ENCODE measurements around the gene LGSN.

LGSN gene

DNA sequence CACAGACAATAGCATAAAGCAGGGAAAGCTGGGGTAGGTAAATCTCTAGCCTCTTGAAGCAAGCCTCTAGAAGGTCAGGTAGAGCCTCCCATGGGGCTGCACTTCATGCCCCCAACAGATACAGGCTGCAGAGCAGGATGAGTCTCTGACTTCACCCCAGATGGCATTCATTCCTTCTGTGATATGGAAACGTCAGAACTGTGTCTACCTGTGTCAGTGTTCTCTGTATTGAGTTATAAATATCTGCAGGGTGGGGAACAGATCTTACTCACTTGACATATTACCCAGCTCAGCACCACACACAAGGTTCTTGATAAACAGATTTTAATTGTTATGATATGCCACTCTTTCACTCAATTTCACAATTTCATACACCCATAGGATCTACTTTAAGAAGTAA lies 2.1 kb downstream of the LGSN start:
- H3F3A ChIP-seq (ENCODE audit: control insufficient read depth, insufficient read depth), result no peaks in the 10 kb centered on the region
- no peaks in the 10 kb centered on the region for H4K20me1 ChIP-seq (ENCODE audit: control insufficient read depth, insufficient read depth, low read depth, low read length)
- no peak overlapping the region for H3K4me3 ChIP-seq (ENCODE audit: low read length)
- no peak for TF ChIP-seq EZH2phosphoT487 (IDR thresholded peaks at IDR 0.05; ENCODE audit: borderline replicate concordance, low read length)
- TF ChIP-seq CTCF (IDR thresholded peaks at IDR 0.05; ENCODE audit: low read depth, low read length, poor library complexity, severe bottlenecking), result no peak
- H3K27me3 ChIP-seq (ENCODE audit: control insufficient read depth, low read length), result 0 out of 2 replicates have a peak, but pooled peaks cover 11% of the 10 kb centered on the region
- no peaks in the 10 kb centered on the region for H3K79me2 ChIP-seq (ENCODE audit: control insufficient read depth, low read length)
- no peaks in the 10 kb centered on the region for H3K36me3 ChIP-seq (ENCODE audit: control insufficient read depth, low read length)
- no peaks in the 10 kb centered on the region for H3K9me3 ChIP-seq (ENCODE audit: control insufficient read depth, insufficient read depth, low read length)
- no peak overlapping the region for H3K27ac ChIP-seq (ENCODE audit: low read depth, low read length)
- H3K9me2 ChIP-seq (replicated peaks; ENCODE audit: control insufficient read depth, low read length), result no peaks in the 10 kb centered on the region
- H3K4me1 ChIP-seq (ENCODE audit: control insufficient read depth, low read length), result no peaks in the 10 kb centered on the region
- H3K4me2 ChIP-seq (ENCODE audit: low read length), result no peak overlapping the region

GRCh38 chr6:63316113-63316512 lies 3.7 kb downstream of the LGSN start:
- Histone ChIP-seq H3F3A (ENCODE audit: control insufficient read depth, insufficient read depth) (no peaks in the 10 kb centered on the region), H3K27ac (ENCODE audit: low read depth, low read length) (no peak overlapping the region), H3K4me3 (ENCODE audit: low read length) (no peak overlapping the region), H3K79me2 (ENCODE audit: control insufficient read depth, low read length) (no peaks in the 10 kb centered on the region), H3K27me3 (ENCODE audit: control insufficient read depth, low read length) (0 out of 2 replicates have a peak, but pooled peaks cover 11% of the 10 kb centered on the region), H3K36me3 (ENCODE audit: control insufficient read depth, low read length) (no peaks in the 10 kb centered on the region), H3K4me1 (ENCODE audit: control insufficient read depth, low read length) (no peaks in the 10 kb centered on the region), H3K4me2 (ENCODE audit: low read length) (no peak overlapping the region), H3K9me2 (replicated peaks; ENCODE audit: control insufficient read depth, low read length) (no peaks in the 10 kb centered on the region), H3K9me3 (ENCODE audit: control insufficient read depth, insufficient read depth, low read length) (no peaks in the 10 kb centered on the region), H4K20me1 (ENCODE audit: control insufficient read depth, insufficient read depth, low read depth, low read length) (no peaks in the 10 kb centered on the region)
- TF ChIP-seq EZH2phosphoT487 (IDR thresholded peaks at IDR 0.05; ENCODE audit: borderline replicate concordance, low read length), result no peak
- TF ChIP-seq CTCF (IDR thresholded peaks at IDR 0.05; ENCODE audit: low read depth, low read length, poor library complexity, severe bottlenecking), result no peak

DNA sequence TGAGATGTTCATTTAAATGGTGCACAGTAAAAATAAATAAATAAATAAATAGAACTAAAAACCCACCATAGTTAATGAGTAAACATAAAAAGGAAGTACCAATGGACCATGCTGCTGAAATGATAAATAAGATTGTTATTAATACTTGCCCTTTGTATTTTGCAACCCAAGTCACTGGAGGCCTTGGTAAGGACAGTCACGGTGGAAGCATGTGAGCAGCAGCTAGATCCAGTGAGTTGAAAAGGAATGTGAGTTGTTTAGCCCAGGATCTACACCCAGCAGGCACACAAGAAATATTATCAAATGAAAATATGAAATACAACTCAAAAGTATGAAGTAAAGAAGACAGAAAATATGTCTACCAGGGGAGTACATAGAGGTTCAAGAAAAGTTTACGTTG lies 6.7 kb downstream of the LGSN start:
- Histone ChIP-seq H3K4me3 (ENCODE audit: low read length) (no peak overlapping the region), H3K79me2 (ENCODE audit: control insufficient read depth, low read length) (no peaks in the 10 kb centered on the region), H4K20me1 (ENCODE audit: control insufficient read depth, insufficient read depth, low read depth, low read length) (no peaks in the 10 kb centered on the region), H3K4me1 (ENCODE audit: control insufficient read depth, low read length) (no peaks in the 10 kb centered on the region), H3K9me2 (replicated peaks; ENCODE audit: control insufficient read depth, low read length) (no peaks in the 10 kb centered on the region), H3K4me2 (ENCODE audit: low read length) (no peak overlapping the region), H3F3A (ENCODE audit: control insufficient read depth, insufficient read depth) (no peaks in the 10 kb centered on the region), H3K9me3 (ENCODE audit: control insufficient read depth, insufficient read depth, low read length) (no peaks in the 10 kb centered on the region), H3K27ac (ENCODE audit: low read depth, low read length) (no peak overlapping the region), H3K36me3 (ENCODE audit: control insufficient read depth, low read length) (no peaks in the 10 kb centered on the region), H3K27me3 (ENCODE audit: control insufficient read depth, low read length) (0 out of 2 replicates have a peak, but pooled peaks cover 9% of the 10 kb centered on the region)
- TF ChIP-seq EZH2phosphoT487 (IDR thresholded peaks at IDR 0.05; ENCODE audit: borderline replicate concordance, low read length) (no peak), CTCF (IDR thresholded peaks at IDR 0.05; ENCODE audit: low read depth, low read length, poor library complexity, severe bottlenecking) (no peak)
